IgD-negative memory B cell (primary cell): ENCODE measurements around the gene RIPPLY1. TPM values are rescaled to one million over a fixed set of nuclear protein-coding genes. Genes with fewer than 3 reads are reported as not detected.
A peak's percentile ranks its signal among the peaks of the same experiment; 100 is the strongest.

Experiments
- H3K27ac Mint-ChIP-seq, 3 donors: one replicate each; pipeline ENCODE4 v1.8.0; 2020 to 2022; ENCODE audit warnings: mild to moderate bottlenecking in 3 of 3, mixed read lengths in 3 of 3, moderate library complexity in 1 of 3
- H3K27me3 Mint-ChIP-seq: one replicate; pipeline ENCODE4 v1.8.0; 2021; ENCODE audit warnings: mixed read lengths
- H3K36me3 Mint-ChIP-seq: one replicate; pipeline ENCODE4 v1.8.0; 2020; ENCODE audit warnings: mild to moderate bottlenecking, mixed read lengths
- H3K4me1 Mint-ChIP-seq, 3 donors: one replicate each; pipeline ENCODE4 v1.8.0; 2020 to 2022; ENCODE audit warnings: mixed read lengths in 3 of 3, mild to moderate bottlenecking in 1 of 3
- H3K4me3 Mint-ChIP-seq, 4 donors: one replicate each; pipeline ENCODE4 v1.8.0; 2020 to 2022; ENCODE audit warnings: mild to moderate bottlenecking in 4 of 4, mixed read lengths in 4 of 4, moderate library complexity in 3 of 4
- H3K9me3 Mint-ChIP-seq, 3 donors: one replicate each; pipeline ENCODE4 v1.8.0; 2020 to 2021; ENCODE audit warnings: mixed read lengths in 3 of 3, mild to moderate bottlenecking in 1 of 3
- polyA plus RNA-seq: library from polyadenylated mRNA; unstranded; fragments of 300-500 nt; fragmentation: Illumina TruSeq; gene quantifications from one replicate; pipeline ENCODE4 v1.2.3, GENCODE V29; 2021

The RIPPLY1 gene
- polyA plus RNA-seq, 1 donor from 2014 or later: not detected

DNA sequence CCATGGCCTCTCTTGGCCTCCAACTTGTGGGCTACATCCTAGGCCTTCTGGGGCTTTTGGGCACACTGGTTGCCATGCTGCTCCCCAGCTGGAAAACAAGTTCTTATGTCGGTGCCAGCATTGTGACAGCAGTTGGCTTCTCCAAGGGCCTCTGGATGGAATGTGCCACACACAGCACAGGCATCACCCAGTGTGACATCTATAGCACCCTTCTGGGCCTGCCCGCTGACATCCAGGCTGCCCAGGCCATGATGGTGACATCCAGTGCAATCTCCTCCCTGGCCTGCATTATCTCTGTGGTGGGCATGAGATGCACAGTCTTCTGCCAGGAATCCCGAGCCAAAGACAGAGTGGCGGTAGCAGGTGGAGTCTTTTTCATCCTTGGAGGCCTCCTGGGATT is 25.1 kb upstream of the RIPPLY1 start:
- peaks cover 2% of the 10 kb centered on the region for H3K36me3 Mint-ChIP-seq
- no peaks in the 10 kb centered on the region for H3K27me3 Mint-ChIP-seq
- no peaks in the 10 kb centered on the region for H3K4me1 Mint-ChIP-seq
- H3K4me3 Mint-ChIP-seq: no peak overlapping the region
- no peaks in the 10 kb centered on the region for H3K9me3 Mint-ChIP-seq
- no peak overlapping the region for H3K27ac Mint-ChIP-seq

DNA sequence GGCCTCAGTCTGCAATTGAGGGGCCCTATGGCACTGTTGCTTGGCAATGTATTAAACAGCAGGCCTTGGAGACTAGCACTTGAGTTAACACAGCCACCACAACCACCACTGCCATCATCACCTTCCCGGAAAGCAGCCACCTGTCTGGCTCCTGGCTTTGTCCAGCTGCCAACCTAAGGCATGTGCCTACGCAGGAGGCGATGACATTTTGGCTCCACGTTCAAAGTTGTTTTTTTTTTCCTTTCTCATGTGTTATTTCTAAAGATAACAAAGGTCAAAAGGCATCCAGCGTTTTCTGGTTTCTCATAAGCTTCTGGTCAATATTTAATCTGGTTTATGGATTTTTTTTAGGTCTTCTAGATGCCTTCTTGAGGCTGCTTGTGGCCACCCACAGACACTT is 24.6 kb upstream of the RIPPLY1 start:
- H3K4me3 Mint-ChIP-seq: no peak overlapping the region
- H3K36me3 Mint-ChIP-seq: peaks cover 2% of the 10 kb centered on the region
- H3K27ac Mint-ChIP-seq: no peak overlapping the region
- H3K4me1 Mint-ChIP-seq: no peaks in the 10 kb centered on the region
- H3K27me3 Mint-ChIP-seq: no peaks in the 10 kb centered on the region
- no peaks in the 10 kb centered on the region for H3K9me3 Mint-ChIP-seq

- Mint-ChIP-seq H3K4me3 (no peak overlapping the region), H3K4me1 (no peaks in the 10 kb centered on the region), H3K9me3 (no peaks in the 10 kb centered on the region), H3K36me3 (peaks cover 2% of the 10 kb centered on the region), H3K27me3 (no peaks in the 10 kb centered on the region), H3K27ac (no peak overlapping the region)
Measured at GRCh38 chrX:106927023-106927422, 23.9 kb upstream of the RIPPLY1 start.

DNA sequence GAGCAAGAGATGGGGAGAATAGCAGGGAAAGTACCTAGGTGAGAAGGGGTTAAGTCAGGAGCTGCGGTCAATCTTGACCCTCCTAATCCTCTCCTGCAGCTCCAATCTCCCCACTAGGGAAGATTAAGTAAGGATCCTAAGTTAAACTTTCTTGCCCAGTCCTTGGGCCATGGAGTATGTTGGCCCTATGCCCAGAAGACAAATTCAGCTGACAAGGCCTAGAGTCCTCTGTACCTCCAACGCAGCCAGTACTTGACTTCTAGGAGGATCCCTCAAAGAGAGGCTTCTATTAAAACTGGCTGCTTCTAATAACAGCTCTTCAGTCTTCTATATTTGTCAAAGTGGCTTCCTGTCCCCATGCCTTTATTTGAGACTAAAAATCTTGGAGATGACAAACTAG is 18.5 kb upstream of the RIPPLY1 start:
- H3K27me3 Mint-ChIP-seq: no peaks in the 10 kb centered on the region
- H3K4me3 Mint-ChIP-seq: no peak overlapping the region
- no peaks in the 10 kb centered on the region for H3K4me1 Mint-ChIP-seq
- H3K27ac Mint-ChIP-seq: no peak overlapping the region
- H3K36me3 Mint-ChIP-seq: peaks cover 2% of the 10 kb centered on the region
- no peaks in the 10 kb centered on the region for H3K9me3 Mint-ChIP-seq

DNA sequence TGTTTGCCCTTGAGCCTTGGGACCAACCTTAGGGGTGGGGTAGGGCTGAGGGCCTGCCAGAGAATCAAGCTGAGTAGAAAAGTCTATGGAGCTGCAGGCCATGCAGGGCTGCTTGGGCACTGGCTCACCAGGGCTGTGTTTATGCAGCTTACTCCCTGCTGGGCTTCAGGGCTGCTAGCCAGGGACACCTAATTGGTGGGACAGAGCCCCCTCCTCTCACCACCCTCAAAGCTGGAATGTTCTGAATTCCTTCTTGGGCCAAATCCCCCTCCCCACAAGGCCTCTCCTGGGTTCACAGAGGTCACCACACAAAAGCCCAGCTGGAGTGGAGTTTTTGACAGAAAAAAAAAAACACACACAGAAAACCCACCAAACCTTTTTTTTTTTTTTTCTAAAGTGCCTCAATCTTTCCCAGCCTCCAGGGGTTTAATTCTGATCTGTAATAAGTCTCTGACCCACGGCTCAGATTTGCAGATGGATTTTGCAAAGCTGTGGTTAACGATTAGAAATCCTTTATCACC is 16.9 kb upstream of the RIPPLY1 start, which contains the start of gene CLDN2:
Gene CLDN2 (plus strand): TSS at position 471 of the 521 bp plus-strand sequence. CDS start 7,827 bp downstream, outside the sequence.
- Mint-ChIP-seq H3K4me3 (no peak within 1 kb of the TSS), H3K27me3 (peaks cover 6% of the 10 kb centered on the region), H3K27ac (no peak within 1 kb of the TSS), H3K36me3 (peaks cover 2% of the 10 kb centered on the region), H3K9me3 (no peaks in the 10 kb centered on the region), H3K4me1 (no peaks in the 10 kb centered on the region)

DNA sequence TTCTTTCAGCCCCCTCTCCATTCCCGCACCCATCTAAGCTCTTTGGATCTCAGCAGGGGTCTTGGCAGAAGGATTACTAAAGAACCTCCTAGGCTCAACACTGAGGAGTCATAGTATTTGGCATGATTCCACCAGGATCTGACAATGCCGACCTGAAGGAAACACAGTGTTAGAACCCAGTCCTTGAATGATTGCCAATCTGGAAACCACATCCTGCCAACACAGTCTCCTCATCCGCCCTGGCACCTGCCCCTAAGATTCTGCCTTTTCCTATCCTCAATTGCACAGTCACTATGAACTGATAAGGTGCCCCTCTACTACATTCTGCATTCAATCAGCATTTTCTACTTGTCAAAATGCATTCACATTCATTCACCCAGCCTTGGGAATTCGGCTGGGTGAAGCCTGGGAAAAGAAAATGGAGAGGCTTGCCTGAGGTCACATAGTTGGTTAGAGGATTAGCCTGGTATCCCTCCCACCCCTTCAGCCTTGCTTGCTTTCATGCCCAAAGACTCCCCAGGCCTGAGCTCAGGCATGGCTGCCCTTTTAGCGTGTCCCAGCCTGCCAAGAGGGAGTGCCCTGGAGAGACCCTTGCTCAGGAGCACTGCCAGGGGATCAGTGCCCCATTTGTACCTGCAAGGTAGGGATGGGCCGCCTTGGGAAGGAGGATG is 14.8 kb upstream of the RIPPLY1 start:
- Mint-ChIP-seq H3K27me3 (peaks cover 8% of the 10 kb centered on the region), H3K4me3 (no peak overlapping the region), H3K9me3 (no peaks in the 10 kb centered on the region), H3K4me1 (no peaks in the 10 kb centered on the region), H3K27ac (no peak overlapping the region), H3K36me3 (peaks cover 2% of the 10 kb centered on the region)

- H3K9me3 Mint-ChIP-seq: no peaks in the 10 kb centered on the region
- peaks cover 9% of the 10 kb centered on the region for H3K27me3 Mint-ChIP-seq
- H3K4me1 Mint-ChIP-seq: no peaks in the 10 kb centered on the region
- no peak overlapping the region for H3K27ac Mint-ChIP-seq
- no peak overlapping the region for H3K4me3 Mint-ChIP-seq
- no peaks in the 10 kb centered on the region for H3K36me3 Mint-ChIP-seq
Measured at GRCh38 chrX:106912864-106913263, 9.7 kb upstream of the RIPPLY1 start.

- Mint-ChIP-seq H3K27me3 (peaks cover 3% of the 10 kb centered on the region), H3K4me3 (no peak overlapping the region), H3K9me3 (no peaks in the 10 kb centered on the region), H3K27ac (no peak overlapping the region), H3K4me1 (no peaks in the 10 kb centered on the region), H3K36me3 (no peaks in the 10 kb centered on the region)
Measured at GRCh38 chrX:106906361-106906760, 3.2 kb upstream of the RIPPLY1 start.

DNA sequence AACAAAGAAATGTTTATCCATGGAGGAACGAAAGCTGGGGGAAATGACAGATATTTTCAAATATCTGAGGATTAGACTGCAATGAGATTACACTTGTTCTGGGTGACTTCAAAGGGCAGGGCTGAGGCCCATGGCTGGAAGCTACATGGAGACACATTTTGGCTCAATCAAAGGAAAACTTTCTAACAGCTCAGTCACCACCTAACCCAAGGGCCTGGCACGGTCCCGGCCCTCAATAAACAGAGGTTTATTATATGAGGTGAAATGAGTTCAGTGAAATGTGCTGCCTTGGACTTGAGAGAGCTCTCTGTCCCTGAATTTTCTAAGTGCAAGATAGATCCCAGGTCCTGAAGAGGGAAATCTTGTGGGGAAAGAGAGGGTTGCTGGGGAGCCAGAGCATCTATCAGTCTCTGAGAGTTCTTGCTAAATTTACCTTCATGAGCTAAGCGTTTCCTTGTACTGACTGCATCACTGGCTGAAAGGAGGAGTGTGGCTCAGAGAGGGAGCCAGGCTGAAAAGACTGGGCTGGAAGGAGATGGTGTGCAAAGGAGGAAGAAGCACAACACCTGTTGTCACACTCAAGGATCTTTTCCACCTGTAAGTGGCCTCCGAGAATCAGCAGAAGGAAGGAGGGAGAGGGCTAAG is 2.0 kb upstream of the RIPPLY1 start:
- no peaks in the 10 kb centered on the region for H3K36me3 Mint-ChIP-seq

DNA sequence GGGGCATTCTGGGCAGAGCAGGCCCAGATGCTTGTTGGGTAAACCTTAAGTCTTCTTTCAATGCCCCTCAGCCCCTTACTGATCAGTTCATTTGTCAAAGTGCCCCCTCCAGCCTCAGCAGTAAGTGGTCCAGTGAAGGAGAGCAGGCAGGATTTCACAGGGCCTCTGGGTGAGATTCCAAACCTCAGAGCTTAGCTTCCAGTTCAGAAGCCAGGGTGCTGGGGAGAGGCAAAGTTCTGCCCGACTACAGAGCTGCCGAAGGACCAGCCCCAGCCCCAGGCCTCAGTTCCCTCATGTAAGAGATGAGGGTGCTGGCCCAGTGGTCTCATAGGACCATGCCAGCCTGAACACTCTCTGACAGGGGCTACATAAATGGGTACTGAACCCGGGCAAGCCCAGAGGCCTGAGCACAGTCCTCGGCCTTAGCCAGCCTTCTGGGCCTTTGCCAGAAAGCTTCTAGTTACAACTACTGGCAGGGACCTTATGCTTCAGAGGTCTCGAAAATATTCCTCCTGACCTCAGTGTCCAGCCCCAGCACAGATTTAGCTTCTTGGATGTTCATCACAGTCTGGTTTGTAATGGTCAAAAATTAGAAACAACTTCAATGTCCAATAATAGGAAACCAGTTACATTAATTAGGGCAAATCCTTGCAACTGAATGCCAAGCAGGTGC is 851 bp upstream of the RIPPLY1 start:
- H3K4me1 Mint-ChIP-seq: no peaks in the 10 kb centered on the region
- H3K4me3 Mint-ChIP-seq: no peak overlapping the region
- H3K36me3 Mint-ChIP-seq: no peaks in the 10 kb centered on the region
- no peak overlapping the region for H3K27ac Mint-ChIP-seq
- peaks cover 3% of the 10 kb centered on the region for H3K27me3 Mint-ChIP-seq
- H3K9me3 Mint-ChIP-seq: no peaks in the 10 kb centered on the region

More for the DNA sequence above, 2.0 kb upstream of the RIPPLY1 start:
- H3K9me3 Mint-ChIP-seq: no peaks in the 10 kb centered on the region
- peaks cover 3% of the 10 kb centered on the region for H3K27me3 Mint-ChIP-seq
- H3K27ac Mint-ChIP-seq: peak overlapping the region in 1 of 3 donors; percentile 15
- no peaks in the 10 kb centered on the region for H3K4me1 Mint-ChIP-seq
- no peak overlapping the region for H3K4me3 Mint-ChIP-seq

DNA sequence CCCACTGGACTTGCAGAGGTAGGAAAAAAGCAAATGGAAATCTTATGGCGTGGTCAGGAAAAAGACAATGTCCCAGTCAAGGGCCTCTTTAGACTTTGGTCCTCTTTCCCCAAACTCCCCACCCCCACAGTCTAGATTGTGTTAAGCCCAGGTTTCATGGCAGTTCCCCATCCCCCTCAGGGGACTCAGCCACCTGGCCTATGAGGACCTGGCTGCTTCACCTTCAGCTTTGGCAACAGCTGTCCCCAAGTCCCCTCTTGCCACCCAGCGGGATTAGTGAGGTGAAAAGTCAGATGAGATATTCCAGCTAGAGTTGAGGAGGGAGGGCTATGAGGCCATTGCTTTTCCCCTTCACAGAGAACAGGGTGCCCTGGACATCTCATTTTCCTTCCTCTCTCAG is 457 bp downstream of the RIPPLY1 start:
- H3K9me3 Mint-ChIP-seq: no peaks in the 10 kb centered on the region
- no peak overlapping the region for H3K4me3 Mint-ChIP-seq
- H3K4me1 Mint-ChIP-seq: no peaks in the 10 kb centered on the region
- peaks cover 1% of the 10 kb centered on the region for H3K27me3 Mint-ChIP-seq
- no peaks in the 10 kb centered on the region for H3K36me3 Mint-ChIP-seq
- no peak overlapping the region for H3K27ac Mint-ChIP-seq

- Mint-ChIP-seq H3K27me3 (no peaks in the 10 kb centered on the region), H3K27ac (no peak overlapping the region), H3K36me3 (no peaks in the 10 kb centered on the region), H3K9me3 (no peaks in the 10 kb centered on the region), H3K4me1 (no peaks in the 10 kb centered on the region), H3K4me3 (no peak overlapping the region)
Measured at GRCh38 chrX:106901781-106902219, 1.3 kb downstream of the RIPPLY1 start.

DNA sequence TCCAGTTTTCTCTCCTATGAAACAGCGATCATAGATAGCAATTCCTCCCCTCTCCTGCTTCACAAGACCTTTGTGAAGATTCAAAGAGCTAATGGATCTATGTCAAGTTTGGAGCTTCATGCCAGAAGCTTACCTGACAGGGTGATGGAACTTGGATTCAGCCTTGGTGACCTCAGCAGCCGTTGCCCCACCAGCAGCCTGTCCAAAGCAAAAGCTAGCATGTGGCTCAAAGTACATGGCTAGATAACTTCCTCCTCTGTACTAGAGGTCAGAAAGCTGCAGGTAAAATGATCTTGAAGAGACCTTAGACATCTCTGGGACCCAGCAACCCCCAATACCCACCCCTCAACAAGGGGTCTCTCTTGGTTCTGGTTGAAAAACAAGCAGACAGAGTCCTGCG is 1.8 kb downstream of the RIPPLY1 start:
- no peaks in the 10 kb centered on the region for H3K27me3 Mint-ChIP-seq
- no peaks in the 10 kb centered on the region for H3K4me1 Mint-ChIP-seq
- H3K9me3 Mint-ChIP-seq: no peaks in the 10 kb centered on the region
- no peak overlapping the region for H3K4me3 Mint-ChIP-seq
- H3K27ac Mint-ChIP-seq: no peak overlapping the region
- H3K36me3 Mint-ChIP-seq: no peaks in the 10 kb centered on the region

GRCh38 chrX:106899841-106900240 is 3.3 kb downstream of the RIPPLY1 start:
- H3K36me3 Mint-ChIP-seq: no peaks in the 10 kb centered on the region

DNA sequence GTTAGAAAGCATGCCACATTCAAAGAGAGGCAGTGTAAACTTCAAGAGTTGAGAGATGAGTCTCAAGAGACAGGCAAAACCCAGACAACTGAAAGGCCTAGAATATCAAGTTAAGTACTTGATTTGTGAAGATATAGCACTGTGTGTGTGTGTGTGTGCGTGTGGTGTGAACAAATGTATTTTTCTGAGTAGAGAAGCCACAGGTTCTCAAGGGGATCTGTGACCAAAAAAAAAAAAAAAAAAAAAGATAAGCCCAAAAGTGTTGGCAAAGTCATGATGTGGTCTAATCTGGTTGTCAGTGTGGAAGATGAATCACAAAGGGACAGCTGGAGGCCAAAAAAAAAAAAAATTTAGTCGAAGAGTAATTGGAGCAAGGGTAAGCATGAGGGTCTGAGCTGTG is 3.9 kb downstream of the RIPPLY1 start:
- H3K36me3 Mint-ChIP-seq: no peaks in the 10 kb centered on the region
- no peaks in the 10 kb centered on the region for H3K4me1 Mint-ChIP-seq
- no peaks in the 10 kb centered on the region for H3K9me3 Mint-ChIP-seq
- H3K4me3 Mint-ChIP-seq: no peak overlapping the region
- H3K27ac Mint-ChIP-seq: no peak overlapping the region
- no peaks in the 10 kb centered on the region for H3K27me3 Mint-ChIP-seq

More at GRCh38 chrX:106899841-106900240, 3.3 kb downstream of the RIPPLY1 start:
- no peak overlapping the region for H3K27ac Mint-ChIP-seq
- H3K9me3 Mint-ChIP-seq: no peaks in the 10 kb centered on the region
- H3K4me3 Mint-ChIP-seq: no peak overlapping the region
- H3K27me3 Mint-ChIP-seq: no peaks in the 10 kb centered on the region
- H3K4me1 Mint-ChIP-seq: no peaks in the 10 kb centered on the region
